Epithelial cell of proximal tubule (primary cell): ENCODE results near the gene SNX8. TPM values are rescaled to one million over a fixed set of nuclear protein-coding genes. Genes with fewer than 3 reads are reported as not detected.
A peak's percentile ranks its signal among the peaks of the same experiment; 100 is the strongest.

Source experiments
- DNase-seq: peaks from one replicate; pipeline ENCODE4 v3.0.0-alpha.2; 2011; ENCODE audit warnings: low read depth
- H3K4me3 ChIP-seq: 2 replicates; pipeline ENCODE4 v1.5.1; 2011; ENCODE audit warnings: low read depth, mild to moderate bottlenecking, low read length
- total RNA-seq: library from RNA; depleted of rRNA; stranded (reverse); fragments of >200 nt; gene quantifications from 2 replicates; pipeline ENCODE4 v1.2.3, GENCODE V29; 2015
- TF ChIP-seq, protein P1 (sequence below): conservative IDR thresholded peaks from 2 replicates; pipeline ENCODE4 v1.5.1; 2012; ENCODE audit warnings: low read depth, mild to moderate bottlenecking, low read length

The SNX8 gene
- 9.0 and 36.4 TPM in 2 replicates for total RNA-seq

- TF ChIP-seq, protein P1, sequence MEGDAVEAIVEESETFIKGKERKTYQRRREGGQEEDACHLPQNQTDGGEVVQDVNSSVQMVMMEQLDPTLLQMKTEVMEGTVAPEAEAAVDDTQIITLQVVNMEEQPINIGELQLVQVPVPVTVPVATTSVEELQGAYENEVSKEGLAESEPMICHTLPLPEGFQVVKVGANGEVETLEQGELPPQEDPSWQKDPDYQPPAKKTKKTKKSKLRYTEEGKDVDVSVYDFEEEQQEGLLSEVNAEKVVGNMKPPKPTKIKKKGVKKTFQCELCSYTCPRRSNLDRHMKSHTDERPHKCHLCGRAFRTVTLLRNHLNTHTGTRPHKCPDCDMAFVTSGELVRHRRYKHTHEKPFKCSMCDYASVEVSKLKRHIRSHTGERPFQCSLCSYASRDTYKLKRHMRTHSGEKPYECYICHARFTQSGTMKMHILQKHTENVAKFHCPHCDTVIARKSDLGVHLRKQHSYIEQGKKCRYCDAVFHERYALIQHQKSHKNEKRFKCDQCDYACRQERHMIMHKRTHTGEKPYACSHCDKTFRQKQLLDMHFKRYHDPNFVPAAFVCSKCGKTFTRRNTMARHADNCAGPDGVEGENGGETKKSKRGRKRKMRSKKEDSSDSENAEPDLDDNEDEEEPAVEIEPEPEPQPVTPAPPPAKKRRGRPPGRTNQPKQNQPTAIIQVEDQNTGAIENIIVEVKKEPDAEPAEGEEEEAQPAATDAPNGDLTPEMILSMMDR, result no peak
- H3K4me3 ChIP-seq, result peak within 1 kb of the TSS; percentile 92
- no peak for DNase-seq
These were observed at the start of gene SNX8 for GRCh38 chr7:2314209-2314955. TSS of gene SNX8 (minus strand) at chr7:2314441. CDS start at chr7:2314421, 20 bp downstream.

- no peak overlapping the region for H3K4me3 ChIP-seq
- no peak for DNase-seq
- TF ChIP-seq, protein P1, result no peak
These were observed 48.3 kb upstream of the SNX8 start for GRCh38 chr7:2362385-2363088.

GRCh38 chr7:2360796-2361195, 46.6 kb upstream of the SNX8 start:
- no peak overlapping the region for H3K4me3 ChIP-seq
- TF ChIP-seq, protein P1, result no peak
- no peak for DNase-seq

GRCh38 chr7:2359610-2360009, 45.4 kb upstream of the SNX8 start:
- H3K4me3 ChIP-seq, result no peak overlapping the region
- no peak for DNase-seq
- TF ChIP-seq, protein P1, result no peak

DNA sequence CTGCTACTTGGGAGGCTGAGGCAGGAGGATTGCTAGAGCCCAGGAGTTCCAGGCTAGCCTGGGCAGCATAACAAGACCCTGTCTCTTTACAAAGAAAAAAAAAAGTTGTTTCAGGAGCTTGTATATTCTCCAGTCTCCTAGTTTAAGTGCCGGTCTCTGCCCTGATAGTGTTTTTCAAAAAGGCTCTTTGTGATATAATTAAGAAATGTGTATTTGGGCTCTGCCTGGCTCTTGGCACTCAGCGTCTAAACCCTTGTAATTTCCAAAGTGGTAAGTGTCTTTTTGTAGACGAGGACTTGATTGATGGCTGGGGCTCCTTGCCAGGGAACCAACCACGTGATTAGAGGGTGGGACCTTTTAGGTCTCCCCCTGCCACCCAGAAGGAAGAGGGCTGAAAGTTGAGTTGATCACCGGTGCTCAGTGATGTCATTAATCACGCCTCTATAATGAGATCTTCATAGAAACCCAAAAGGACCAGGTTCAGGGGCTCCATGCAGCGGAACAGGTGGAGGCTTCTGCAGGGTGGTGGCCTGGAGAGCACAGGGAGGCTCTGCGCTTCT, 44.8 kb upstream of the SNX8 start:
- DNase-seq, result no peak
- TF ChIP-seq, protein P1, result no peak
- H3K4me3 ChIP-seq, result no peak overlapping the region

- no peak overlapping the region for H3K4me3 ChIP-seq
- TF ChIP-seq, protein P1, result no peak
- DNase-seq, result no peak
These were observed 43.3 kb upstream of the SNX8 start for GRCh38 chr7:2357571-2357970.
